ENCODE results near the gene BLVRB. TPM values are rescaled to one million over a fixed set of nuclear protein-coding genes. Genes with fewer than 3 reads are reported as not detected.

The BLVRB gene
- total RNA-seq: 100 to 1,000 TPM; 135 to 190 TPM
- polyA plus RNA-seq: 100 to 1,000 TPM; 331 to 413 TPM
- long read RNA-seq, donor 1, transcript BLVRB-201 (5 exons, 873 nt): major isoform, 56 of 73 reads
- long read RNA-seq, donor 1, partial matches to known transcripts: 12 of 73 reads
- long read RNA-seq, donor 1, other reads (novel, unspliced or antisense): 0 of 73 reads
- long read RNA-seq, donor 2, transcript BLVRB-201 (5 exons, 873 nt): major isoform, 21 of 24 reads
- long read RNA-seq, donor 2, partial matches to known transcripts: 0 of 24 reads
- long read RNA-seq, donor 2, other reads (novel, unspliced or antisense): 0 of 24 reads
- long read RNA-seq, donor 3, transcript BLVRB-201 (5 exons, 873 nt): major isoform, 43 of 50 reads
- long read RNA-seq, donor 3, partial matches to known transcripts: 5 of 50 reads
- long read RNA-seq, donor 3, other reads (novel, unspliced or antisense): 0 of 50 reads
- long read RNA-seq, donor 4, transcript BLVRB-201 (5 exons, 873 nt): major isoform, 21 of 29 reads
- long read RNA-seq, donor 4, partial matches to known transcripts: 5 of 29 reads
- long read RNA-seq, donor 4, other reads (novel, unspliced or antisense): 0 of 29 reads
- long read RNA-seq, donor 5, transcript BLVRB-201 (5 exons, 873 nt): major isoform, 57 of 73 reads
- long read RNA-seq, donor 5, transcript BLVRB-204 (3 exons, 676 nt): minor isoform, 7 of 73 reads
- long read RNA-seq, donor 5, partial matches to known transcripts: 9 of 73 reads
- long read RNA-seq, donor 5, other reads (novel, unspliced or antisense): 0 of 73 reads

DNA sequence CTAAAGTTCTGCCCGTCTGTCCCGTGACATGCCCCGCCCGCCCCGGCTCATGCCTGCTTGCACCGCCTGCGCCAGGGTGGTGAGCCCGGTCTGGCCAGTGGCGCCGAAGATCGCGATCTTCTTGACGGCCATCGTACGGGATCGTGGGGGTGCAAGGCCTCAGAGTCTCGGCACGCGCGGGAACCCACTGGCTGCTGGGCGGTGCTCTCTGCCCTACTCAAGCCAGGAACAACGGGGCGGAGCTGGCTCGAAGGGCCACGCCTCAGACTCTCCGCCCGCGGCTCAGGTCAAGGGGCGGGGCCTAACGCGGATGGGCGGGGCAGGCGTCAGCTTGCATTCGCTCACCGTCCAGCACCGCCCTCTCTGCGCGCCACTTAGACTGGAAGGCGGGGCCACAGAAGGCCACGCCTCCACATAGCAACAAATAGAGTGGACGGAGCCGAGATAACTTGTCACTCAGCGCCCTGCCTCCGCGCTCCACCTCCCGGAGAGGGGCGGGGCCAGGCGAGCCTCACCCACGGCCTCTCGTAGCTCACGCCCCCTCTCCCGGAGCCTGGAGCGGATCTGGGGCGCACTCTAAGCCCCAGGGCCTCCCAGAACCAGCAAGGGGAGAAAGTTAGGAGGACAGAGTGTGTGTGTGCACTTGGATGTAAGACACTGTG, at the start of gene BLVRB:
Gene BLVRB, minus strand, starts transcription at position 189 of the 662 bp plus-strand sequence. Its CDS starts 57 bp downstream, at position 132.
- ATAC-seq (ENCODE audit: insufficient read depth, low FRiP score) (peak; percentile 96), DNase-seq (peak; percentile 99 to 100 (median 99))
- TF ChIP-seq, protein P1, sequence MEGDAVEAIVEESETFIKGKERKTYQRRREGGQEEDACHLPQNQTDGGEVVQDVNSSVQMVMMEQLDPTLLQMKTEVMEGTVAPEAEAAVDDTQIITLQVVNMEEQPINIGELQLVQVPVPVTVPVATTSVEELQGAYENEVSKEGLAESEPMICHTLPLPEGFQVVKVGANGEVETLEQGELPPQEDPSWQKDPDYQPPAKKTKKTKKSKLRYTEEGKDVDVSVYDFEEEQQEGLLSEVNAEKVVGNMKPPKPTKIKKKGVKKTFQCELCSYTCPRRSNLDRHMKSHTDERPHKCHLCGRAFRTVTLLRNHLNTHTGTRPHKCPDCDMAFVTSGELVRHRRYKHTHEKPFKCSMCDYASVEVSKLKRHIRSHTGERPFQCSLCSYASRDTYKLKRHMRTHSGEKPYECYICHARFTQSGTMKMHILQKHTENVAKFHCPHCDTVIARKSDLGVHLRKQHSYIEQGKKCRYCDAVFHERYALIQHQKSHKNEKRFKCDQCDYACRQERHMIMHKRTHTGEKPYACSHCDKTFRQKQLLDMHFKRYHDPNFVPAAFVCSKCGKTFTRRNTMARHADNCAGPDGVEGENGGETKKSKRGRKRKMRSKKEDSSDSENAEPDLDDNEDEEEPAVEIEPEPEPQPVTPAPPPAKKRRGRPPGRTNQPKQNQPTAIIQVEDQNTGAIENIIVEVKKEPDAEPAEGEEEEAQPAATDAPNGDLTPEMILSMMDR (IDR thresholded peaks at IDR 0.05; ENCODE audit: control extremely low read depth, extremely low read depth): no peak
- Histone ChIP-seq H3K9me3 (ENCODE audit: control insufficient read depth in 4 of 4, insufficient read depth in 3 of 4, low read length in 3 of 4) (no peaks in the 10 kb centered on the region), H3K4me1 (ENCODE audit: control insufficient read depth in 5 of 5, insufficient read depth in 5 of 5, low read length in 5 of 5) (peaks cover 5 to 19% (median 14%) of the 10 kb centered on the region in 5 donors), H3K9ac (ENCODE audit: insufficient read depth in 1 of 2, low read length in 2 of 2) (peak within 1 kb of the TSS in 1 of 2 donors; percentile 65), H3K4me3 (peak within 1 kb of the TSS; percentile 69), H3K36me3 (ENCODE audit: control insufficient read depth in 4 of 4, insufficient read depth in 4 of 4, low read length in 4 of 4) (no peaks in the 10 kb centered on the region), H3K27me3 (ENCODE audit: control insufficient read depth in 3 of 3, insufficient read depth in 3 of 3, low read length in 2 of 3) (peaks cover 4 to 19% (median 12%) of the 10 kb centered on the region in 3 donors), H3K27ac (ENCODE audit: low read depth in 1 of 2, low read length in 1 of 2) (peak within 1 kb of the TSS; percentile 82 to 91)
- WGBS, 2 donors: 0 to 1% methylated on average over 47 to 54 of the region's 54 CpGs

DNA sequence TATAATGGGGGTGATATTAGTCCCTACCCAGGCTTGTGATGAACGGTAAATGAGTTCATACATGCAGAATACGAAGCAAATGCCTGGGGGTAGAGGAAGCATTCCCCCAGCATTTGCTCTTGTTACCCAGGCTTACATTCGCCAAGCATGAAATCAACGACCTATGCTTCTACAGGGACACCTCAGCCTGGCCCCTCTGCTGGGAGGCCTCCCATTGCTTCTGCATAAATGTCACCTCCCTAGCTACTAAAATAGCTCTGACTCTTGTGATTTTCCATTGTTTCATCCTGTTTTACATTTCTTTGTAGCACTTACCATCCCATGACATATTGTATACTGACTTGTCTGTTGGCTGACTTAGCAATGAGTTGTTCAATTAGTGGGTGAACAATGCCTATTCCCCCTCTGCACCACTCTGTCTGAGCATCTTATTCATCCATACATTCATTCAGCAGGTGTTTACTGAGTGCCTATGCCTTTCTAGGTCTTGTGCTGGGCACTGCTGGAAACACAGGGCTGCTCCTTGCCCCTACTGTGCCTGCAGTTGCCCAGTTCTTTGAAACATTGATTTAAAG, 48.3 kb upstream of the BLVRB start:
- H3K9me3 ChIP-seq (ENCODE audit: control insufficient read depth in 4 of 4, insufficient read depth in 3 of 4, low read length in 3 of 4): peaks cover 0 to 3% (median 0%) of the 10 kb centered on the region in 4 donors
- H3K27me3 ChIP-seq (ENCODE audit: control insufficient read depth in 3 of 3, insufficient read depth in 3 of 3, low read length in 2 of 3): peaks cover 8 to 53% (median 34%) of the 10 kb centered on the region in 3 donors
- no peak for ATAC-seq (ENCODE audit: insufficient read depth, low FRiP score)
- H3K4me1 ChIP-seq (ENCODE audit: control insufficient read depth in 5 of 5, insufficient read depth in 5 of 5, low read length in 5 of 5): peaks cover 0 to 10% (median 0%) of the 10 kb centered on the region in 5 donors
- no peak overlapping the region for H3K4me3 ChIP-seq
- 73 to 87% methylated on average over 4 of the region's 4 CpGs for WGBS, 2 donors
- no peak for DNase-seq
- TF ChIP-seq, protein P1 (IDR thresholded peaks at IDR 0.05; ENCODE audit: control extremely low read depth, extremely low read depth): no peak
- no peaks in the 10 kb centered on the region for H3K36me3 ChIP-seq (ENCODE audit: control insufficient read depth in 4 of 4, insufficient read depth in 4 of 4, low read length in 4 of 4)
- H3K9ac ChIP-seq (ENCODE audit: insufficient read depth in 1 of 2, low read length in 2 of 2): no peak overlapping the region
- H3K27ac ChIP-seq (ENCODE audit: low read depth in 1 of 2, low read length in 1 of 2): no peak overlapping the region

DNA sequence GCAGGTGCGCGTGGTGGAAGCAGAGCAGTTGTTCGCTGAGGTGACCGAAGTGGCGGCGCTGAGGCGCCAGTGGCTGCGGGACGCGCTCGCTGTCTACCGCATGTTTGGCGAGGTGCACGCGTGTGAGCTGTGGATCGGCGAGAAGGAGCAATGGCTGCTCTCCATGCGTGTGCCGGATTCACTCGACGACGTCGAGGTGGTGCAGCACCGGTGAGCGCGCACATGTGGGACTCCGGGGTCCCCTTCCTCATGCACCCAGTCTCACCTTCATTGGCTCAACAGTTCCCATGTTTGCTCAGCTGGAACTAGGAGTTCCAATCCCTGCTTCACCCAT, 47.8 kb upstream of the BLVRB start:
- H3K27ac ChIP-seq (ENCODE audit: low read depth in 1 of 2, low read length in 1 of 2): no peak overlapping the region
- WGBS, 2 donors: 61 to 64% methylated on average over 27 of the region's 27 CpGs
- TF ChIP-seq, protein P1 (IDR thresholded peaks at IDR 0.05; ENCODE audit: control extremely low read depth, extremely low read depth): no peak
- DNase-seq: no peak
- no peak overlapping the region for H3K9ac ChIP-seq (ENCODE audit: insufficient read depth in 1 of 2, low read length in 2 of 2)
- peaks cover 0 to 10% (median 0%) of the 10 kb centered on the region in 5 donors for H3K4me1 ChIP-seq (ENCODE audit: control insufficient read depth in 5 of 5, insufficient read depth in 5 of 5, low read length in 5 of 5)
- no peak overlapping the region for H3K4me3 ChIP-seq
- H3K36me3 ChIP-seq (ENCODE audit: control insufficient read depth in 4 of 4, insufficient read depth in 4 of 4, low read length in 4 of 4): no peaks in the 10 kb centered on the region
- H3K27me3 ChIP-seq (ENCODE audit: control insufficient read depth in 3 of 3, insufficient read depth in 3 of 3, low read length in 2 of 3): peaks cover 8 to 48% (median 32%) of the 10 kb centered on the region in 3 donors
- H3K9me3 ChIP-seq (ENCODE audit: control insufficient read depth in 4 of 4, insufficient read depth in 3 of 4, low read length in 3 of 4): peaks cover 0 to 3% (median 0%) of the 10 kb centered on the region in 4 donors
- ATAC-seq (ENCODE audit: insufficient read depth, low FRiP score): no peak
